HepG2 (cell line): ENCODE results near the gene ESR2.

Source experiments
- CREB1 ChIP-seq, 2 experiments: fragments of 450-650 bp in 1 of 2; IDR thresholded peaks; 2 replicates each; pipeline ENCODE4 v1.6.1; 2016 to 2017; ENCODE audit warnings: control low read depth in 1 of 2, mild to moderate bottlenecking in 1 of 2, missing compliant biosample characterization in 1 of 2, missing genetic modification characterization in 1 of 2
- EP300 ChIP-seq, 3 experiments: sonication (generic) in 1 of 3; formaldehyde crosslinking in 1 of 3; IDR thresholded peaks; 2 replicates each; pipeline versions ENCODE4 v1.5.1 to v1.6.1; 2011 to 2020; ENCODE audit warnings: low read depth in 2 of 3, low read length in 2 of 3, borderline replicate concordance in 1 of 3, improper control_type of control experiment in 1 of 3, mild to moderate bottlenecking in 1 of 3, missing genetic modification reagents in 1 of 3, moderate library complexity in 1 of 3
- KDM5B ChIP-seq: sonication (generic); formaldehyde crosslinking; IDR thresholded peaks from 2 replicates; pipeline ENCODE4 v1.4.0; 2020; ENCODE audit warnings: missing genetic modification reagents, mild to moderate bottlenecking, borderline replicate concordance
- MAX ChIP-seq: IDR thresholded peaks from 2 replicates; pipeline ENCODE4 v1.6.1; 2012; ENCODE audit warnings: inconsistent platforms
- NPAS2 ChIP-seq: sonication (generic); formaldehyde crosslinking; IDR thresholded peaks from 2 replicates; pipeline ENCODE4 v1.8.0; 2022; ENCODE audit warnings: mild to moderate bottlenecking, missing genetic modification reagents, borderline replicate concordance
- POLR2G ChIP-seq: fragments of 200-400 bp; formaldehyde crosslinking; IDR thresholded peaks from 2 replicates; pipeline ENCODE4 v1.6.1; 2018; ENCODE audit warnings: mild to moderate bottlenecking, low read depth, low read length, moderate library complexity
- SMYD3 ChIP-seq: sonication (generic); formaldehyde crosslinking; IDR thresholded peaks from 2 replicates; pipeline ENCODE4 v1.8.1; 2023; ENCODE audit warnings: mild to moderate bottlenecking, missing genetic modification reagents
- YY1 ChIP-seq: IDR thresholded peaks from 2 replicates; pipeline ENCODE4 v1.6.1; 2011; ENCODE audit warnings: low read length, low read depth, moderate library complexity, mild to moderate bottlenecking; ENCODE audit not compliant: insufficient read depth, insufficient replicate concordance
- ZBTB7A ChIP-seq: sonication (generic); formaldehyde crosslinking; IDR thresholded peaks from 2 replicates; pipeline ENCODE4 v1.8.0; 2022; ENCODE audit warnings: mild to moderate bottlenecking, missing genetic modification reagents
- ZNF484 ChIP-seq: sonication (generic); formaldehyde crosslinking; IDR thresholded peaks from 2 replicates; pipeline ENCODE4 v1.5.1; 2020; ENCODE audit warnings: mild to moderate bottlenecking, low read depth, missing genetic modification reagents, borderline replicate concordance
- ZNF644 ChIP-seq: IDR thresholded peaks from 2 replicates; pipeline ENCODE4 v1.6.1; 2016; ENCODE audit warnings: low read depth
- ZNF768 ChIP-seq: sonication (generic); formaldehyde crosslinking; IDR thresholded peaks from 2 replicates; pipeline ENCODE4 v1.4.0; 2020; ENCODE audit warnings: missing genetic modification reagents
- TF ChIP-seq, protein P1 (sequence below), 2 experiments: fragments of 450-650 bp in 1 of 2; sonication (generic) in 1 of 2; formaldehyde crosslinking in 1 of 2; IDR thresholded peaks; 2 replicates each; pipeline versions ENCODE4 v1.6.1 to v1.8.0; 2016 to 2022; ENCODE audit warnings: antibody characterized with exemption in 1 of 2, mild to moderate bottlenecking in 1 of 2, missing genetic modification reagents in 1 of 2

DNA sequence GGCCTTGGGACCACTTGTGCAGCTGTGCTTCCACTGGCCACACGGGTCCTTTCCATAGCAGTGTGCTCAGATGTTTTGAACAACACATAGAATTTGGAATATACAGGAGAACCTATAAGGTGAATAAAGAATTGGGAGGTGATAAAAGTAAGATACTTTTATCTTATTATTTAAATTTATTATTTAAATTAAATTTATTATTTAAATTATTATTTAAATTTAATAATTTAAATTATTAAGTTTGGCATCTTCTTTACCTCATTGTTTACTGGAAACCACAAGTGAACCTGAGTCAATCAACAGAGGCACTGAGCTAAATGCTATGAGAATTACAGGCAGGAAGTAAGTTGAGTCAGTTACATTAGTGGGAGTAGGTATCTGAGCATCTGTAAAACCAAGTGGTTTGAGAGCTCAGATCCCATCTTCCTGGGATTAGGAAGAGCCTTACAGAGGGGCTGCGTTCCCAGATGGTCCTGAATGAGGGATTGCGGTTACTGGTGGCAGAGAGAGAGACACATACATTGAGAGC lies 103.1 kb downstream of the ESR2 start:
- TF ChIP-seq CREB1 (IDR thresholded peaks at IDR 0.05): no peak
- TF ChIP-seq CREB1 (CRISPR knock-in tag; IDR thresholded peaks at IDR 0.05): no peak
- no peak for TF ChIP-seq MAX
- no peak for TF ChIP-seq SMYD3 (CRISPR knock-in tag)
- TF ChIP-seq, protein P1, sequence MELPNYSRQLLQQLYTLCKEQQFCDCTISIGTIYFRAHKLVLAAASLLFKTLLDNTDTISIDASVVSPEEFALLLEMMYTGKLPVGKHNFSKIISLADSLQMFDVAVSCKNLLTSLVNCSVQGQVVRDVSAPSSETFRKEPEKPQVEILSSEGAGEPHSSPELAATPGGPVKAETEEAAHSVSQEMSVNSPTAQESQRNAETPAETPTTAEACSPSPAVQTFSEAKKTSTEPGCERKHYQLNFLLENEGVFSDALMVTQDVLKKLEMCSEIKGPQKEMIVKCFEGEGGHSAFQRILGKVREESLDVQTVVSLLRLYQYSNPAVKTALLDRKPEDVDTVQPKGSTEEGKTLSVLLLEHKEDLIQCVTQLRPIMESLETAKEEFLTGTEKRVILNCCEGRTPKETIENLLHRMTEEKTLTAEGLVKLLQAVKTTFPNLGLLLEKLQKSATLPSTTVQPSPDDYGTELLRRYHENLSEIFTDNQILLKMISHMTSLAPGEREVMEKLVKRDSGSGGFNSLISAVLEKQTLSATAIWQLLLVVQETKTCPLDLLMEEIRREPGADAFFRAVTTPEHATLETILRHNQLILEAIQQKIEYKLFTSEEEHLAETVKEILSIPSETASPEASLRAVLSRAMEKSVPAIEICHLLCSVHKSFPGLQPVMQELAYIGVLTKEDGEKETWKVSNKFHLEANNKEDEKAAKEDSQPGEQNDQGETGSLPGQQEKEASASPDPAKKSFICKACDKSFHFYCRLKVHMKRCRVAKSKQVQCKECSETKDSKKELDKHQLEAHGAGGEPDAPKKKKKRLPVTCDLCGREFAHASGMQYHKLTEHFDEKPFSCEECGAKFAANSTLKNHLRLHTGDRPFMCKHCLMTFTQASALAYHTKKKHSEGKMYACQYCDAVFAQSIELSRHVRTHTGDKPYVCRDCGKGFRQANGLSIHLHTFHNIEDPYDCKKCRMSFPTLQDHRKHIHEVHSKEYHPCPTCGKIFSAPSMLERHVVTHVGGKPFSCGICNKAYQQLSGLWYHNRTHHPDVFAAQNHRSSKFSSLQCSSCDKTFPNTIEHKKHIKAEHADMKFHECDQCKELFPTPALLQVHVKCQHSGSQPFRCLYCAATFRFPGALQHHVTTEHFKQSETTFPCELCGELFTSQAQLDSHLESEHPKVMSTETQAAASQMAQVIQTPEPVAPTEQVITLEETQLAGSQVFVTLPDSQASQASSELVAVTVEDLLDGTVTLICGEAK (IDR thresholded peaks at IDR 0.05): no peak
- TF ChIP-seq, protein P1 (CRISPR knock-in tag; IDR thresholded peaks at IDR 0.05): no peak
- TF ChIP-seq EP300 (IDR thresholded peaks at IDR 0.05; ENCODE audit: low read depth in 2 of 2, low read length in 2 of 2): no peak
- no peak for TF ChIP-seq EP300 (CRISPR knock-in tag; IDR thresholded peaks at IDR 0.05; ENCODE audit: borderline replicate concordance)
- TF ChIP-seq POLR2G: no peak
- no peak for TF ChIP-seq YY1
- no peak for TF ChIP-seq ZNF644 (CRISPR knock-in tag)
- TF ChIP-seq ZNF768 (CRISPR knock-in tag): no peak
- TF ChIP-seq KDM5B: no peak
- no peak for TF ChIP-seq NPAS2 (CRISPR knock-in tag)
- no peak for TF ChIP-seq ZNF484
- no peak for TF ChIP-seq ZBTB7A (CRISPR knock-in tag)
